GM03348 (cell line): ENCODE measurements around the gene ZBTB45.
A peak's percentile ranks its signal among the peaks of the same experiment; 100 is the strongest.
"Not testable (repeated sequence)": the region's sequence is repeated elsewhere in the genome, so short reads cannot be mapped to it uniquely, and the experiment has no call there.

Experiments used
- DNase-seq: peaks from one replicate; pipeline ENCODE4 v3.0.0; 2012; ENCODE audit warnings: low spot score

Gene ZBTB45

DNA sequence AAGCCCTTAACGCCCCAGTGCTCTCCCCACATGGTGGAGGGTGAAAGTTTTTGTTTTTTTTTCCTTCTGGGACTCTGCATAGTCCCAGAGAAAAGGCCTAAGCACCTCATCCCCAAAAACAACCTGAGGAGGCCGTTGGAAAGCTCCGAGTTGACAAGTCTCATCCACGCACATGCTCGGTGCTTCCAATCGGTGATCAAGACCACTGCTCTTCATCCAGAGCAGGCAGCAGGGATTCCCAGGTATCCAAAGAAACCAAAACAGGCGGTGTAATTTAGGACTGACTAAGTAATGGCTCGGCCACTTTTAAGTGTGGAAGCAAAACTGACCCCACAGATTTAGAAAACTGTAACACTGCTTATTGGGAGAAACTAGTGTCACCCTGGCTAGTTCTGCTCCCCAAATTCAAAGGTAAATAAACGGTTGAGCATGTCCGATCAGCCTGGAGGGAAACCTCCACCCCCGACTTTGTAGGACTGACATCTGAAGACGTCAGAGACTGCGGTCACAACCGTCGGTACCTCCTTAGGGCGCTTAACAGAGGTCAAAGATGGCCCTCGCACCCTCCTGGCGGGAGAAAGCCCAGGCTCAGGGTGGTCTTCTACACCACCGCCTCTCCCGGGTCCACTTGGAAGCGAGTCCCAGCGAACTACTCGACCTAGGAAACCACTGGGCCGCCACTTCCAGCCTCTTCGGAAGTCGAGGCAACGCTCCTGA is 44.5 kb downstream of the ZBTB45 start:
- DNase-seq: no peak

- DNase-seq: peak; percentile 55
These were observed 45.2 kb downstream of the ZBTB45 start for GRCh38 chr19:58474291-58474996.

- no peak for DNase-seq
These were observed 45.8 kb downstream of the ZBTB45 start for GRCh38 chr19:58473775-58474174.

- no peak for DNase-seq
These were observed 47.9 kb downstream of the ZBTB45 start for GRCh38 chr19:58471736-58472135.

- DNase-seq: not testable (repeated sequence)
These were observed 48.6 kb downstream of the ZBTB45 start for GRCh38 chr19:58470837-58471543.

DNA sequence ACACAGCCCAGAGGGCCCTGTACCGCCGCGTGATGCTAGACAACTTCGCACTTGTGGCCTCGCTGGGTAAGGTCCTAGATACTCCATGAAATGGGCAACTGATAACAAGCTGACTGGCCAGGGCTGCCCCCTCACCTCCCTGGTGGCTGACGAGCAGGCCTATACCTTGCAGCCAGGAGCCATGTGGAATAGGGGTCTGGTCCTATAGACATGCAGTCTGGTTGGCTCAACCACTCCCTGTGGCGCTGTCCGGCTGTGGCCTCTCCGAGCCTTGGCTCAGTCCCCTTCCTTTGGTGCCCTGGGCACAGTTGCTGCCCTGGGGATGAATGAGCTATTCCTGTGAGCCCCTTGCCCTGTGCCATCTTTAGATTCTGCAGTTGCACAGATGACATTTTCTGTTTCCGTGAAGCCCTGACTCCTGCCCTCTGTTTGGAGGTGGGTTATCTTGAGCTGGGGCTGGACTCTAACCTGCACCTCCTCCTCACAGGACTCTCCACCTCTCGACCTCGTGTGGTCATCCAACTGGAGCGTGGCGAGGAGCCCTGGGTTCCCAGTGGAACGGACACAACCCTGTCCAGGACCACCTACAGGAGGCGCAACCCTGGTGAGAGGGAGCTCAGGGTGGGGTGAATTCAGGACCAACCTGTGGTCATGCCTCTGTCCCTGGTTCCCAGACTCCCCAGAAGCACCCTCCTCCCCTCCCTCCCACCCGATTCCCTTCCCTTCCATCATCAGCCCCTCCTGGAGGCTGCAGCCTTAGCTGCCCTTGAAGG is 50.2 kb downstream of the ZBTB45 start:
- DNase-seq: no peak

DNA sequence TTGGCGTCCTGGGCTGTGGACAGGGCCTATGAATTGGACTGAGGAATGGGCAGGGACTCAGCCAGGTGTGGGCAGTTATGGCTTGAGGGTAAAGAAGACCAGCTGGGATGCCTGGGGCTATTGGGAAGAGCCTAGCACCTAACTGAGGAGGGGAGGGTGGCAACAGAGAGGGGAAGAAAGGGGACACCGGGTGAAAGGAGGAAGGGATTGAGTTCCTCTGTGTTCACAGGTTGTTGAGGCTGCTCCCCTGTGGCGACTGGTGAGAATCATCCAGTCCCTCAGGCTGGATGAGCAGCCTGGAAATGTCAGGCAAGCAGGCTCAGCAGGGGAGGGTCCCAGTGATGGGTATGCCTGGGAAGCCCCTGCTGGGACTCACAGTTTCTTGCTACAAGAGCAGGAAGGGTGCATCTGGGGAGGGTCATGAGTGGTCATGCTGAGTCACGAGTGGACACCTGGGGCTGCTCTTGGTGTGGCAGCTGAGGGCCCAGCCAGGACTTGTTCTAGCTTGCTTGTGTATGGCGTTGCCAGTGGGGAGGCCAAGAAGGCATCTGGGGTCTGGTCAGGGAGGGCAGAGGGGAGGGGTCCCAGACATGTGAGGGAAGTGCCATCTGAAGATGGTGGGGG is 51.3 kb downstream of the ZBTB45 start:
- no peak for DNase-seq

GRCh38 chr19:58466760-58467589 is 52.6 kb downstream of the ZBTB45 start, which contains the start of gene ZNF324:
TSS of gene ZNF324 (plus strand) at chr19:58467080. CDS start at chr19:58469186, 2,106 bp downstream.
- peak; percentile 98 for DNase-seq

- no peak for DNase-seq
These were observed 53.4 kb downstream of the ZBTB45 start for GRCh38 chr19:58466089-58466759.
